ENCODE data around the gene SPEF2.

Gene SPEF2

GRCh38 chr5:35781181-35781790 lies 163.6 kb downstream of the SPEF2 start:
- DNase-seq (ENCODE audit: low read depth) = no peak
- TF ChIP-seq CTCF (IDR thresholded peaks at IDR 0.05; ENCODE audit: insufficient read depth, low read depth, low read length, missing control alignments) = no peak
- no peak overlapping the region for H3K4me3 ChIP-seq (ENCODE audit: low read length)

GRCh38 chr5:35783551-35783950 lies 165.9 kb downstream of the SPEF2 start:
- no peak overlapping the region for H3K4me3 ChIP-seq (ENCODE audit: low read length)
- DNase-seq (ENCODE audit: low read depth) = no peak
- no peak for TF ChIP-seq CTCF (IDR thresholded peaks at IDR 0.05; ENCODE audit: insufficient read depth, low read depth, low read length, missing control alignments)

- H3K4me3 ChIP-seq (ENCODE audit: low read length) = no peak overlapping the region
- DNase-seq (ENCODE audit: low read depth) = no peak
- no peak for TF ChIP-seq CTCF (IDR thresholded peaks at IDR 0.05; ENCODE audit: insufficient read depth, low read depth, low read length, missing control alignments)
Measured at GRCh38 chr5:35785601-35786085, 168.0 kb downstream of the SPEF2 start.

GRCh38 chr5:35788724-35789123 lies 171.1 kb downstream of the SPEF2 start:
- DNase-seq (ENCODE audit: low read depth) = no peak
- H3K4me3 ChIP-seq (ENCODE audit: low read length) = no peak overlapping the region
- TF ChIP-seq CTCF (IDR thresholded peaks at IDR 0.05; ENCODE audit: insufficient read depth, low read depth, low read length, missing control alignments) = no peak

GRCh38 chr5:35789732-35790456 lies 172.2 kb downstream of the SPEF2 start:
- DNase-seq (ENCODE audit: low read depth) = no peak
- no peak overlapping the region for H3K4me3 ChIP-seq (ENCODE audit: low read length)
- no peak for TF ChIP-seq CTCF (IDR thresholded peaks at IDR 0.05; ENCODE audit: insufficient read depth, low read depth, low read length, missing control alignments)

- H3K4me3 ChIP-seq (ENCODE audit: low read length) = no peak overlapping the region
- no peak for TF ChIP-seq CTCF (IDR thresholded peaks at IDR 0.05; ENCODE audit: insufficient read depth, low read depth, low read length, missing control alignments)
- no peak for DNase-seq (ENCODE audit: low read depth)
Measured at GRCh38 chr5:35790457-35790822, 172.8 kb downstream of the SPEF2 start.

GRCh38 chr5:35794328-35794619 lies 176.6 kb downstream of the SPEF2 start:
- DNase-seq (ENCODE audit: low read depth) = no peak
- no peak overlapping the region for H3K4me3 ChIP-seq (ENCODE audit: low read length)
- TF ChIP-seq CTCF (IDR thresholded peaks at IDR 0.05; ENCODE audit: insufficient read depth, low read depth, low read length, missing control alignments) = no peak

Data from epithelial cell of esophagus (primary cell).